ENCODE results near the gene RNF166. TPM values are rescaled to one million over a fixed set of nuclear protein-coding genes. Genes with fewer than 3 reads are reported as not detected.
A peak's percentile ranks its signal among the peaks of the same experiment; 100 is the strongest.

The RNF166 gene
- polyA plus RNA-seq, 6 donors from 2014 or later = 28.0 to 42.5 (median 33.0) TPM

GRCh38 chr16:88649195-88649923 lies 56.8 kb downstream of the RNF166 start:
- Mint-ChIP-seq H3K27ac (peak overlapping the region in 5 of 6 donors; percentile 68 to 99 (median 93)), H3K27me3 (no peaks in the 10 kb centered on the region), H3K4me1 (peaks cover 32 to 51% (median 48%) of the 10 kb centered on the region in 3 donors), H3K36me3 (peaks cover 0 to 12% of the 10 kb centered on the region in 2 donors), H3K4me3 (peak overlapping the region; percentile 92 to 98 (median 94)), H3K9me3 (no peaks in the 10 kb centered on the region)
- ATAC-seq (ENCODE audit: low read depth in 2 of 2) (no peak), DNase-seq (no peak)

DNA sequence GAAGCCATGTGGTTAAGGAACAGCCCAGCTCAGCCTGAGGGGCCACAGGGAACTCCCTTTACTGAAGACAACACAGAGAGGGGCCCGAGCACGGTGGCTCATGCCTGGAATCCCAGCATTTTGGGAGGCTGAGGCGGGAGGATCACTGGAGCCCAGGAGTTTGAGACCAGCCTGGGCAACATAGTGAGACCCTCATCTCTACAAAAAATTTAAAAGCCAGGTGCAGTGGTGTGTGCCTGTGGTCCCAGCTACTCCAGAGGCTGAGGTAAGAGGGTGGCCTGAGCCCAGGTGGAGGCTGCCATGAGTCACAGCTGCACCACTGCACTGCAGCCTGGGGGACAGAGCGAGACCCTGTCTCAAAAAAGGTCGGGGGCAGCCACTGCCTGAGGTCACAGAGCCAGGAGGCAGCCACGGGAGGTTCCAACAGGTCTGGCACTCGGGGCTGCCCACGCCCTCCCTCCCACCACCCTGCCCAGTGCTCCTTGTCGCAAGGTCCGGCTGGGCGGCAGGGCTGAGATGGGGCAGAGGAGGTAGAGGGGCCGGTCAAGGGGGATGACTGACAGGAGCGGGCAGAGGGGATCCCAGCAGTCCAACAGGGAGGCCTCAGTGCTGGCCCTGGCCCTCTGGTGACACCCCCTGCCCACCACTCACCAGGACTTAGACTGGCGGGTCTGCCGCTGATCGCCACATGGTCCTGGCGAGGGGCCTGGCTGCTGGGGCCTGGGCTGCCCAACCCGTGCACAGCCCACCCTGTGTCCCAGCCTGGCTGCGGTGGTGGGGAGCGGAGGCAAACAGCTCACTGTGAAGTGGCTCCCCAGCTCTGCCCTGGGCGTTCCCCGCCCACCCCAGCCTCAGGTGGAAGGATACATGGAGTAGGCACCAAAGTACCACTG lies 58.8 kb downstream of the RNF166 start:
- peaks cover 38 to 49% (median 48%) of the 10 kb centered on the region in 3 donors for H3K4me1 Mint-ChIP-seq
- H3K4me3 Mint-ChIP-seq = peak overlapping the region in 7 of 8 donors; percentile 12 to 92 (median 40)
- ATAC-seq (ENCODE audit: low read depth in 2 of 2) = no peak
- H3K27ac Mint-ChIP-seq = peak overlapping the region in 1 of 6 donors; percentile 85
- peaks cover 0 to 12% of the 10 kb centered on the region in 2 donors for H3K36me3 Mint-ChIP-seq
- H3K27me3 Mint-ChIP-seq = no peaks in the 10 kb centered on the region
- no peak for DNase-seq
- H3K9me3 Mint-ChIP-seq = no peaks in the 10 kb centered on the region

Other genes with a start within 250 kb of the RNF166 start
- gene ZC3H18, start 136.0 kb downstream of the RNF166 start, polyA plus RNA-seq (ENCODE audit: low read depth in 6 of 6) = 10 to 100 TPM in 2 of 6 donors, 1 to 10 TPM in 4; 2.5 to 21.7 (median 9.0) TPM
- 1 to 10 TPM in 1 of 6 donors, under 1 TPM in 3, not detected in 2; 0.39 to 1.3 (median 0.86) TPM for gene IL17C, start 67.8 kb downstream of the RNF166 start, polyA plus RNA-seq (ENCODE audit: low read depth in 6 of 6)
- gene CYBA, start 55.4 kb downstream of the RNF166 start, polyA plus RNA-seq (ENCODE audit: low read depth in 6 of 6) = 1,000 to 10,000 TPM; 1,408 to 2,468 (median 1,616) TPM
- 10 to 100 TPM in 5 of 6 donors, 1 to 10 TPM in 1; 9.7 to 36.1 (median 18.2) TPM for gene MVD, start 43.3 kb downstream of the RNF166 start, polyA plus RNA-seq (ENCODE audit: low read depth in 6 of 6)
- gene SNAI3, start 19.9 kb downstream of the RNF166 start, polyA plus RNA-seq (ENCODE audit: low read depth in 6 of 6) = 1 to 10 TPM; 1.4 to 9.0 (median 5.9) TPM
- 10 to 100 TPM in 5 of 6 donors, 1 to 10 TPM in 1; 9.8 to 16.8 (median 13.1) TPM for gene CTU2, start 95 bp upstream of the RNF166 start, polyA plus RNA-seq (ENCODE audit: low read depth in 6 of 6)
- 10 to 100 TPM in 2 of 6 donors, 1 to 10 TPM in 4; 4.0 to 17.2 (median 6.2) TPM for gene PIEZO1, start 78.8 kb upstream of the RNF166 start, polyA plus RNA-seq (ENCODE audit: low read depth in 6 of 6)
- under 1 TPM in 5 of 6 donors, not detected in 1; 0.08 to 0.27 (median 0.17) TPM for gene CDT1, start 97.4 kb upstream of the RNF166 start, polyA plus RNA-seq (ENCODE audit: low read depth in 6 of 6)
- 100 to 1,000 TPM; 330 to 484 (median 384) TPM for gene APRT, start 105.5 kb upstream of the RNF166 start, polyA plus RNA-seq (ENCODE audit: low read depth in 6 of 6)
- gene GALNS, start 150.5 kb upstream of the RNF166 start, polyA plus RNA-seq (ENCODE audit: low read depth in 6 of 6) = 10 to 100 TPM in 3 of 6 donors, 1 to 10 TPM in 3; 6.1 to 21.4 (median 9.5) TPM
- 100 to 1,000 TPM in 1 of 6 donors, 10 to 100 TPM in 5; 87.3 to 100 (median 90.9) TPM for gene TRAPPC2L, start 150.7 kb upstream of the RNF166 start, polyA plus RNA-seq (ENCODE audit: low read depth in 6 of 6)
- not detected for gene PABPN1L, start 160.3 kb upstream of the RNF166 start, polyA plus RNA-seq (ENCODE audit: low read depth in 6 of 6)

Data from naive B cell (primary cell).